Suppressor macrophage treated with lipopolysaccharide for 1 hour (primary cell): ENCODE measurements around the gene SVIP.

Experiments
- DNase-seq, 3 donors: peaks; one replicate each; pipeline ENCODE4 v3.0.0-alpha.2; 2020 to 2022

The SVIP gene

DNA sequence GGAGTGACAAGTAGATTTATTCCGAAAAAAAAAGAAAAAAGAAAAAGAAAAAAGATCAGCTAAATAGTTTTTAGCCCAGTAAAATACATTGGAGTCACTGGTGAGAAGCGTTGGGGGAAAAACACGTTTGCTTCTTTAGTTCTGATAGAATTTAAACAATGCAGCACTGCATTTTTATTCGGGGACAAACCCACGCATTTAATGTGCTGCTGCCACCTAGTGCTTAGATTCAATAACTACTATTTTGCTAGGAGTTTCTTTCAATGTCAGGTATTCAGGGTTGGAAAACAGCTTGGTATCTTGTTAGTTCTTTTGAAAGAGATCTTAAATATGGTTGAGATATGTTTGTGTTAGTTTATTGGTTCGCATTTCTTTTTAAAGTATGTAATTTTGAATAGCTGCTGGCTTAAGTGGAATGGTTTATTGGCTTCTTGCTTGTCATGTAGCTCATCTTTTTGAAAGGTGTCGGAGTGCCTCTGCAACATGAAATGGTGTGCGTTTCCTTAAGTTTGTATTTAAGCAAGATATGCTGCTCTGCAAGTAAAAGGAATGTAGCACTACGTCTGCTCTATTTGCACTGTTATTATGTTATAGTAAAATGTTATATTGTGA is 41.9 kb downstream of the SVIP start:
- DNase-seq, result peak; percentile 47 to 60 (median 58)

DNA sequence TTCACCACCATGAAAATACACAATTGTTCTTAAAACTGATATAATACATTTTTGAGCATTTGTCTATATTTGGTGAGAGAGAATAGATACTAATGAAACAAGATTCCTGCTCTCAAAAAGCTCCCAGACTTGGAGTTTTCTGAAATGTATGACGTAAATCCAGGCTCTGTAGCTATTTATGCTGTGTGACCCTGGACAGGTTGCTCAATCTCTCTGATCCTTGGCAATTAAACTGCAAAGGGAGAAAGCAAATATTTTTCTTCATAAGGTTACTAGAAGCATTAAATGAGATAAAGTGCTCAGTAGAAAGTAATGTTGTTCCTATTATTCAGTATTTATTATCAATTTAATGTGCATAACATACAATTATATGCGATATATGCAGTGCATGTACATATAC is 42.5 kb downstream of the SVIP start:
- DNase-seq, result no peak

DNA sequence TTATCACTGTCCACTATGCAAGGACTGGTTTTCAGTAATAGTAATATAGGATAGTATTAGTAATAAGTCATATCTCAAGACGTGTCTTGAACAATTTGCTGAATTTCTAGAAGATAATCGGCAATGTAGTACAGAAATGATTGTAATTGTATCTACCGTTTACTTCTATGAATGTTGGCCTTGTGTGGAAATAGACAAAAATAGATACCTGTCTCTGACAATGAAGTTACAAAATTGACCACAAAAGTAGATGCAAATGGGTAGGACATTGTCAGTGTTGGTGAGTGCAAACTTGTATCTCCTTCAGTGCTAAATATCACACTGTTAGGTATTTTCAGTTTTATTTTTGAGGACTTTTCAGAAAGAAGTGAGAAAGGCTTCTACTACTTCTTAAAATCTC is 43.1 kb downstream of the SVIP start:
- no peak for DNase-seq

DNA sequence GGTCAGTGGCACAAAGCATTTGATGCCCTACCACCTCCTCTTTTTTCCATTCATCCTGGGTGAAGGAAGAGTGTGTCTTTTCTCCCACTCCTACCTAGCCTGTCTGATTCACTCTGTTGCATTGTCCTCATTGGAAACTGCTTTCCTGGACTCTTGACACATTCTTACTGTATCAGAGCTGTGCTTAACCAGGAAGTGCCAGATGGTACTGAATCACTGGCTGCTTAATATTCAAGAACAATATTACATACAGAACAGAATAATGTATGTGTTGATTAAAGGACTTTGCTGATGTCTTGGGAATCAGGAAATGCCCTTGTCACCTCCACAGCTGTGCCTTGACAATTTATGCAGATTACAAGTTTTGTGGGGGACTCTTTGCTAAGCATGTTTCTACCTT is 44.4 kb downstream of the SVIP start:
- peak in 1 of 3 donors; percentile 10 for DNase-seq

DNA sequence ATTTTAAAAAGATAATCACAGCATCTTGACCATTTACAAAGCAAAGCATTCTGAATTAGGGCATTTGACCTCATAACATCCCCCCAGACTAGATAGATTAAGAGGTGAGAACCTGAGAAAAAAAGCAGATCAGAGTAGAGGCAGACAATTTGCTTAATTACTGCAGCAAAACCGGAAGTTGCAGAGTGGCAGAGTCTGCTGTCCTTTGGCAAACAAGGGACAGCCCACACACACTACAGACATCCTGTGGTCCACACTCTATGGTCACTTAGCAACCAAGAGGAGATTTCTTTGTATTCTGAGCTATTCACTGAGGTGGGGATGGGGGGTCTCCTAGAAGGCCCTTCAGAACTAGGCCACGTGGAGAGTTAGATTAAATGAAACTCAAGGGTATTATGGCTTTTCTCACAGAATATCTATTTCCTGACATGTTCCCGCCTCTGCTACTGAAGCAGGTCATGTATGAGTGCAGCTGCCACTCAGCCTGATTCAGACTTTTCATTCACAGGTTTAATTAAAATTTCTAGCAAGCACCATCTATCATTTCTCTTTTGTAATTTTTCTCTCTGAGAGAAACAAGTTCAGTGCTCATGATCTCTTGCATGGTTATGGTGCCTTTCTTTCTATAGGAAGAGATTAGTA is 48.5 kb downstream of the SVIP start:
- DNase-seq, result peak in 1 of 3 donors; percentile 0

DNA sequence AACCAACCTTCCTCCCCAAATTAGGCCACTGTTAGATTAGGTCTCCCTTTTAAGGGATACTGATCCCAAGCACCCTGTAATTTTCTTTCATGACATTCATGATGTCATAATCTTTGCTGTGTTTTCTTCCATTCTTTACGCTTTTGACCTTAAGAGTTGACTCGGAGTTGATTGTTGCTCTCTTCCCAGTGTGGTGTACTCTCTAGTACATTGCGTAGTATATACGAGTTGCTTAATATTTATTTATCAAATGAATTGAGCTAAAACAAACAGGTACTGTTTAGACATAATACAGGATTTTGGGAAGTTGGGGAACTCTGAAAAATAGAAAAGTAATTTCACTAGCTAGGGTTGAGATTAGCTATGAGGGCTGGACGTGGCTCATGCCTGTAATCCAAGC is 49.8 kb downstream of the SVIP start:
- no peak for DNase-seq

DNA sequence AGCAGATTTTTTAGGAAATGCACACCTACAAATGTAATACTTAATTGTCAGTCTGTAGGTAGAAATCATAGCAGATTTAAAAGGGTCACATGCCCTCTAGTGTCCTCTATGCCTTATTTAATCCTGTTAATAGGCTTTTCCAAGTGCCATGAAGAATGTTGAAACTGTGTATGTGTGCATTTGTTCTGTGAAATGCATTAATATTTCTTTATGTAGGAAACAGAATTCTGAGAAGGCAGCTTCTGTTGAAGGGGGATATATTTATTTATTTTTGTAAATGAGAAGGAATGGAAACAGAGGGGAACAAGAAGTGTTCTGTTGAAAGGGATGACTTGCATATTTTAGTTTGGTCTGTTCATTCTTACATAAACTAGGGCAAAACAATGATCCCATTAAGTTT is 51.0 kb downstream of the SVIP start:
- no peak for DNase-seq

DNA sequence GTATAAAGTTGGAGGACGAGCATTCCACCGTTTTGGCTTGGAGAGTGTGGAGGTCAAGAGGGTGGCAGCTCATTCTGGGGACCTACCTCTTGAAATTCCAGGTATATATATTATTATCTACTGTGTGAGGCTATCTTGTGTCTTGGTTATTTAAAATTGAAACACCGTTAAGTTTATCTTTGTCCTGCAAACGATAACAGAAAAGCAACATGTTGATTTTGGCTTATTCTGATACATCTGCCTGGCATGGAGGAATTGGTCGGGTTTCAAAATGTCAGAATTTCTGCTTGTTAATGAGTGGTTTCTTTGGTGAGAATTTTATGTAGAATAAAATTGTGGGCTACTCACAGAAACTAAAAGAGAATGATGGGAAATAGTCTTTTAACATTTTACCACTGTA is 54.4 kb downstream of the SVIP start:
- DNase-seq, result no peak

DNA sequence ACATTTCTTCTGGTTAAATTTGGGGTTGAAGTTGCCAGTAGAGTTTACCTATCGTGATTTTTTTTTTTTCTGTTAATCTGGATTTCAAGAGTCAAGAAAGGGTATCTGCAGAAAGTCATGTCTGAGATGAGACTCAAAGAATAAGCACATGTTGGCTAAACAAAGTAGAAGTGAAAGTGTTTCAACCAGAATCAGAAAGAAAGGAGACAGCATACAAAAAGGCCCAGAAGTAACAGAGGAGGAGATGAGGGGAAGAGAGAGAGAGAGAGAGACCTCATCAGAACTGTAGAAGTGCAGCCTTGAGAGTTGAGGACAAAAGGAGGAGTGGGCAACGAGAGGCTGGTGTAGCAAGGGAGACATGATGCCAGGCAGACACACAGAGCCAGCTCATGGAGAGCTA is 54.9 kb downstream of the SVIP start:
- DNase-seq, result no peak

DNA sequence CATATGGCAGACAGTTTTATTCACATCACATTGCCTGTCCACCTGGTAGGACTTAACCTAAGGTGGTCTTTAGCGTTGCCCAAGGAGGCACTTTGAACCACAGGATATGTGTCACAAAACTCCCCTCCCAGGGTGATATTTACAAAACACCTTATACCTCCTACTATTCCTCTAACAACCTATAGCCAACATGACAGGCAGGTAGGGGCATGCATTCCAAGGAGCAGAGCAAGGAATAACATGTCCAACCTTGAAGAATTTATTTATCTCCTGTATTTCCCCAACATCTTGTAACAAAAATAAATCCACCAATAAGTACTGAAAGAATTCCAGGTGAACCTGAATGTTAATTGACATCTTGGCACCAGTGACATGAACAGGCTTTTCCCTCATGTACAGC is 60.5 kb downstream of the SVIP start:
- DNase-seq, result no peak
